Upper lobe of left lung (tissue), 4 donors: Measurements from ENCODE around the gene PRKN.

Source experiments
- EP300 ChIP-seq, 4 donors: sonication (generic); formaldehyde crosslinking; IDR thresholded peaks; one replicate each; pipeline ENCODE4 v1.5.1; 2017; ENCODE audit warnings: antibody characterized with exemption in 4 of 4, control low read depth in 2 of 4
- POLR2A ChIP-seq, 4 donors: fragments of 450-650 bp; IDR thresholded peaks; one replicate each; pipeline ENCODE4 v1.5.1; 2016 to 2017; ENCODE audit warnings: antibody characterized with exemption in 4 of 4, mild to moderate bottlenecking in 2 of 4
- TF ChIP-seq, protein P1 (sequence below), 6 experiments: fragments of 450-650 bp in 4 of 6; fragments of 200-600 bp in 2 of 6; sonication (generic) in 2 of 6; IDR thresholded peaks; one replicate each; pipeline ENCODE4 v1.5.1; 2016 to 2019; ENCODE audit warnings: antibody characterized with exemption in 6 of 6

GRCh38 chr6:162090734-162091133, 636.8 kb downstream of the PRKN start:
- no peak for TF ChIP-seq EP300 (IDR thresholded peaks at IDR 0.05)
- TF ChIP-seq, protein P1, sequence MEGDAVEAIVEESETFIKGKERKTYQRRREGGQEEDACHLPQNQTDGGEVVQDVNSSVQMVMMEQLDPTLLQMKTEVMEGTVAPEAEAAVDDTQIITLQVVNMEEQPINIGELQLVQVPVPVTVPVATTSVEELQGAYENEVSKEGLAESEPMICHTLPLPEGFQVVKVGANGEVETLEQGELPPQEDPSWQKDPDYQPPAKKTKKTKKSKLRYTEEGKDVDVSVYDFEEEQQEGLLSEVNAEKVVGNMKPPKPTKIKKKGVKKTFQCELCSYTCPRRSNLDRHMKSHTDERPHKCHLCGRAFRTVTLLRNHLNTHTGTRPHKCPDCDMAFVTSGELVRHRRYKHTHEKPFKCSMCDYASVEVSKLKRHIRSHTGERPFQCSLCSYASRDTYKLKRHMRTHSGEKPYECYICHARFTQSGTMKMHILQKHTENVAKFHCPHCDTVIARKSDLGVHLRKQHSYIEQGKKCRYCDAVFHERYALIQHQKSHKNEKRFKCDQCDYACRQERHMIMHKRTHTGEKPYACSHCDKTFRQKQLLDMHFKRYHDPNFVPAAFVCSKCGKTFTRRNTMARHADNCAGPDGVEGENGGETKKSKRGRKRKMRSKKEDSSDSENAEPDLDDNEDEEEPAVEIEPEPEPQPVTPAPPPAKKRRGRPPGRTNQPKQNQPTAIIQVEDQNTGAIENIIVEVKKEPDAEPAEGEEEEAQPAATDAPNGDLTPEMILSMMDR (IDR thresholded peaks at IDR 0.05): no peak
- TF ChIP-seq POLR2A (IDR thresholded peaks at IDR 0.05): no peak
